BLaER1 treated with 17β-estradiol and CSF1 and Interleukin-3, amounts not matched to agents 10 nM and 100 nM (cell line): ENCODE measurements around the gene ACBD6.
A peak's percentile ranks its signal among the peaks of the same experiment; 100 is the strongest.
"Not testable (repeated sequence)": the region's sequence is repeated elsewhere in the genome, so short reads cannot be mapped to it uniquely, and the experiment has no call there.

ENCODE experiments used
- H3K27ac ChIP-seq, 11 experiments: shearing (Covaris generic); formaldehyde crosslinking; 2 replicates each; pipeline ENCODE4 v1.8.1; 2022
- H3K27me3 ChIP-seq, 11 experiments: shearing (Covaris generic); formaldehyde crosslinking; 2 replicates each; pipeline ENCODE4 v1.8.1; 2022
- H3K36me3 ChIP-seq, 11 experiments: shearing (Covaris generic); formaldehyde crosslinking; 2 replicates each; pipeline ENCODE4 v1.8.1; 2022
- H3K4me1 ChIP-seq, 10 experiments: shearing (Covaris generic); formaldehyde crosslinking; 2 replicates each; pipeline ENCODE4 v1.8.1; 2022
- H3K4me2 ChIP-seq, 11 experiments: shearing (Covaris generic); formaldehyde crosslinking; 2 replicates each; pipeline ENCODE4 v1.8.1; 2022
- H3K4me3 ChIP-seq, 10 experiments: shearing (Covaris generic); formaldehyde crosslinking; 2 replicates each; pipeline ENCODE4 v1.8.1; 2022
- H3K9ac ChIP-seq, 11 experiments: shearing (Covaris generic); formaldehyde crosslinking; 2 replicates each; pipeline ENCODE4 v1.8.1; 2022
- H3K9me3 ChIP-seq, 11 experiments: shearing (Covaris generic); formaldehyde crosslinking; replicated peaks in 1 of 11; 2 replicates each; pipeline ENCODE4 v1.8.1; 2022
- H4K20me1 ChIP-seq, 11 experiments: shearing (Covaris generic); formaldehyde crosslinking; 2 replicates each; pipeline ENCODE4 v1.8.1; 2022
- Cebpa-rat ChIP-seq, 11 experiments: shearing (Covaris generic); IDR thresholded peaks; 2 replicates each; pipeline ENCODE4 v1.8.1; 2022

ACBD6 gene, protein sequence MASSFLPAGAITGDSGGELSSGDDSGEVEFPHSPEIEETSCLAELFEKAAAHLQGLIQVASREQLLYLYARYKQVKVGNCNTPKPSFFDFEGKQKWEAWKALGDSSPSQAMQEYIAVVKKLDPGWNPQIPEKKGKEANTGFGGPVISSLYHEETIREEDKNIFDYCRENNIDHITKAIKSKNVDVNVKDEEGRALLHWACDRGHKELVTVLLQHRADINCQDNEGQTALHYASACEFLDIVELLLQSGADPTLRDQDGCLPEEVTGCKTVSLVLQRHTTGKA

GRCh38 chr1:180502361-180503279, at the start of gene ACBD6:
Gene ACBD6 (minus strand): TSS chr1:180502577. CDS start chr1:180502266, 311 bp downstream.
- Histone ChIP-seq H3K4me1 (peaks cover 21 to 41% (median 34%) of the 10 kb centered on the region in 10 experiments), H3K9me3 (no peaks in the 10 kb centered on the region), H3K9ac (peak within 1 kb of the TSS; percentile 78 to 94 (median 91)), H3K27ac (peak within 1 kb of the TSS; percentile 79 to 94 (median 89)), H3K4me3 (peak within 1 kb of the TSS; percentile 75 to 94 (median 82)), H3K4me2 (peak within 1 kb of the TSS; percentile 67 to 96 (median 91)), H4K20me1 (peaks cover 0 to 40% (median 3%) of the 10 kb centered on the region in 11 experiments; a peak in 8 of 22 replicates), H3K36me3 (peaks cover 5 to 27% (median 12%) of the 10 kb centered on the region in 11 experiments; a peak in 15 of 22 replicates), H3K27me3 (no peaks in the 10 kb centered on the region)
- TF ChIP-seq Cebpa-rat (IDR thresholded peaks at IDR 0.05) = no peak

DNA sequence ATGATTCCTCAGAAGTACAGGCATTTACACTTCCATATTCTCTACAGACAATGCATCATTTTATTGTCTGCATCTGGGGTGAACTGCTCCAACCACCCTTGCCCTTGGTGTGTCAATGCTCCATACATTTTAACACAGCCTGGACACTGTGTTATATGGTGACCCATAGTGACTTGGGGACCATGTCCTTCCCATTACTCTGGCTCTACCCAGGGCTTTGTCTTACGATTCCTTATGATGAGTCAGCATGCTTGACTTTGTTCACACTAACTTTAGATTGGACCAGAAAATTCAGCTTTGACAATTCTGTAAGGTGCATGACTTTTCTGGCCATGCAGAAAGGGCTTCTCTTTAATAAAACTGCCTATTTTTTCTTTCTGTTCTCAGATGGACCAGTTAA, 49.6 kb upstream of the ACBD6 start:
- Histone ChIP-seq H4K20me1 (no peaks in the 10 kb centered on the region), H3K9ac (no peak overlapping the region), H3K9me3 (no peaks in the 10 kb centered on the region), H3K4me2 (no peak overlapping the region), H3K27ac (no peak overlapping the region), H3K36me3 (no peaks in the 10 kb centered on the region), H3K27me3 (no peaks in the 10 kb centered on the region), H3K4me3 (no peak overlapping the region), H3K4me1 (peaks cover 0 to 11% (median 7%) of the 10 kb centered on the region in 10 experiments; a peak in 8 of 20 replicates)
- no peak for TF ChIP-seq Cebpa-rat (IDR thresholded peaks at IDR 0.05)

- H3K9me3 ChIP-seq = no peaks in the 10 kb centered on the region
- no peak for TF ChIP-seq Cebpa-rat (IDR thresholded peaks at IDR 0.05)
- H3K4me2 ChIP-seq = no peak overlapping the region
- H3K4me3 ChIP-seq = no peak overlapping the region
- H3K27ac ChIP-seq = no peak overlapping the region
- no peaks in the 10 kb centered on the region for H4K20me1 ChIP-seq
- H3K4me1 ChIP-seq = peaks cover 0 to 11% (median 7%) of the 10 kb centered on the region in 10 experiments; a peak in 8 of 20 replicates
- H3K27me3 ChIP-seq = no peaks in the 10 kb centered on the region
- no peaks in the 10 kb centered on the region for H3K36me3 ChIP-seq
- no peak overlapping the region for H3K9ac ChIP-seq
These were observed 47.9 kb upstream of the ACBD6 start for GRCh38 chr1:180550241-180550640.

DNA sequence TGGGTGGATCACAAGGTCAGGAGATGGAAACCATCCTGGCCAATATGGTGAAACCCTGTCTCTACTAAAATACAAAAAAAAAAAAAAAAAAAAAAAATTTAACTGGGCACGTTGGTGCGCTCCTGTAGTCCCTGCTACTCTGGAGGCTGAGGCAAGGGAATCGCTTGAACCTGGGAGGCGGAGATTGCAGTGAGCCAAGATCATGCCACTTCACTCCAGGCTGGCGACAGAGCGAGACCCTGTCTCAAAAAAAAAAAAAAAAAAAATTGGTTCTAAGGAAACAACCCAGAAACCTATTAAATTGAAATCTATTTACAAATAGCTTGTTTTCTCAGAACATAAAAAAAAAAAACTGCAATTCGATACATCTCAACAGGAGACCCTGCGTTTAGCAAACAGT, 47.4 kb upstream of the ACBD6 start:
- H3K4me2 ChIP-seq, H3K27ac ChIP-seq: not testable (repeated sequence)

GRCh38 chr1:180548686-180549317, 46.4 kb upstream of the ACBD6 start:
- Histone ChIP-seq H3K4me2 (peak overlapping the region in 7 of 11 experiments; percentile 12 to 51 (median 39); a peak in 12 of 22 replicates), H3K4me1 (peaks cover 0 to 11% (median 7%) of the 10 kb centered on the region in 10 experiments; a peak in 8 of 20 replicates), H3K27me3 (no peaks in the 10 kb centered on the region), H3K9me3 (no peaks in the 10 kb centered on the region), H3K36me3 (no peaks in the 10 kb centered on the region), H4K20me1 (no peaks in the 10 kb centered on the region), H3K4me3 (no peak overlapping the region), H3K27ac (no peak overlapping the region), H3K9ac (no peak overlapping the region)
- TF ChIP-seq Cebpa-rat (IDR thresholded peaks at IDR 0.05) = no peak

More for the DNA sequence above, 47.4 kb upstream of the ACBD6 start:
- not testable (repeated sequence) for H3K27me3 ChIP-seq, H3K36me3 ChIP-seq, H4K20me1 ChIP-seq, H3K4me3 ChIP-seq, H3K9ac ChIP-seq, H3K9me3 ChIP-seq
- H3K4me1 ChIP-seq = peaks cover 0 to 11% (median 7%) of the 10 kb centered on the region in 10 experiments; a peak in 8 of 20 replicates

- Histone ChIP-seq H4K20me1 (no peaks in the 10 kb centered on the region), H3K27me3 (no peaks in the 10 kb centered on the region), H3K27ac (no peak overlapping the region), H3K9me3 (no peaks in the 10 kb centered on the region), H3K4me3 (no peak overlapping the region), H3K9ac (no peak overlapping the region), H3K4me2 (no peak overlapping the region), H3K4me1 (peaks cover 0 to 11% (median 7%) of the 10 kb centered on the region in 10 experiments; a peak in 8 of 20 replicates), H3K36me3 (no peaks in the 10 kb centered on the region)
- TF ChIP-seq Cebpa-rat (IDR thresholded peaks at IDR 0.05) = no peak
These were observed 43.6 kb upstream of the ACBD6 start for GRCh38 chr1:180545991-180546390.

DNA sequence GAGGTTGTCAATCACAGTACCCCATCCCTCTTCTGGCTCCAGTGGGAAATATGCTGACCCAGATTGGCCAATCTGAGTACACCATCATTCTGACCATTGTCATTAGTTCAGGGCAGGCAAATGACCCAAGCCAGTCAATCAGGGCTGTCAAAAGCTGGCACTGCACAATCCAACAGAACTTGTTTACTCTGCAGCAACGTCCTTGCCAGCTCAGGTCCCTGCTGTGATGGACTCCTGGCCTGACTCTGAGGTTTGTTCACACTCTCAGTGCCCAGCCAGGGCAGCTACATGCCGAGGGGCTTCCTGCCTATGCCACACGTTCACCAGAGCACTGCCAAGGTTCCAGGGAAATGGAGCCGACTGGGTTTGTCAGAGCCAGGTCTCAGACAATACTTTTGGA, 41.7 kb upstream of the ACBD6 start:
- Histone ChIP-seq H3K4me1 (peaks cover 0 to 6% (median 4%) of the 10 kb centered on the region in 10 experiments; a peak in 8 of 20 replicates), H3K4me2 (no peak overlapping the region), H3K9ac (no peak overlapping the region), H3K36me3 (no peaks in the 10 kb centered on the region), H3K4me3 (no peak overlapping the region), H4K20me1 (no peaks in the 10 kb centered on the region), H3K27ac (no peak overlapping the region), H3K9me3 (no peaks in the 10 kb centered on the region), H3K27me3 (no peaks in the 10 kb centered on the region)
- TF ChIP-seq Cebpa-rat (IDR thresholded peaks at IDR 0.05) = no peak

- Histone ChIP-seq H3K9me3 (no peaks in the 10 kb centered on the region), H3K36me3 (no peaks in the 10 kb centered on the region), H3K4me2 (no peak overlapping the region), H3K27ac (no peak overlapping the region), H3K4me3 (no peak overlapping the region), H3K4me1 (no peaks in the 10 kb centered on the region), H3K27me3 (no peaks in the 10 kb centered on the region), H4K20me1 (no peaks in the 10 kb centered on the region), H3K9ac (no peak overlapping the region)
- TF ChIP-seq Cebpa-rat (IDR thresholded peaks at IDR 0.05) = no peak
These were observed 40.4 kb upstream of the ACBD6 start for GRCh38 chr1:180542838-180543145.
